Umbilical cord (tissue), 2 donors: ENCODE results near the gene GAR1. TPM values are rescaled to one million over a fixed set of nuclear protein-coding genes. Genes with fewer than 3 reads are reported as not detected.
"Not testable (repeated sequence)": the region's sequence is repeated elsewhere in the genome, so short reads cannot be mapped to it uniquely, and the experiment has no call there.

Experiments used
- DNase-seq: peaks from one replicate; pipeline ENCODE4 v3.0.0-alpha.2; 2015; ENCODE audit warnings: low spot score
- total RNA-seq: library from RNA; depleted of rRNA; stranded (reverse); fragments of >200 nt; gene quantifications from one replicate; pipeline ENCODE4 v1.2.3, GENCODE V29; 2014; ENCODE audit warnings: low replicate concordance; ENCODE audit not compliant: insufficient read depth

The GAR1 gene
- 7.0 TPM for total RNA-seq

GRCh38 chr4:109815151-109816081 is at the start of gene GAR1:
GAR1 (plus strand) TSS chr4:109815762; CDS start chr4:109816165, 403 bp downstream.
- peak; percentile 98 for DNase-seq

- DNase-seq, result not testable (repeated sequence)
Measured at GRCh38 chr4:109782092-109782491, 33.5 kb upstream of the GAR1 start.

- no peak for DNase-seq
Measured at GRCh38 chr4:109786846-109787245, 28.7 kb upstream of the GAR1 start.

GRCh38 chr4:109787807-109788206 is 27.8 kb upstream of the GAR1 start:
- no peak for DNase-seq

- no peak for DNase-seq
Measured at GRCh38 chr4:109795059-109795458, 20.5 kb upstream of the GAR1 start.

- no peak for DNase-seq
Measured at GRCh38 chr4:109798866-109799265, 16.7 kb upstream of the GAR1 start.

GRCh38 chr4:109801099-109801789 is 14.3 kb upstream of the GAR1 start:
- no peak for DNase-seq

- DNase-seq, result peak; percentile 82
Measured at GRCh38 chr4:109801895-109802319, 13.7 kb upstream of the GAR1 start, which contains the start of gene CFI. CFI (minus strand) TSS chr4:109801999; CDS start chr4:109801971, 28 bp downstream.

- DNase-seq, result peak; percentile 34
Measured at GRCh38 chr4:109803924-109804571, 11.5 kb upstream of the GAR1 start.

- DNase-seq, result no peak
Measured at GRCh38 chr4:109809655-109810054, 5.9 kb upstream of the GAR1 start.

- no peak for DNase-seq
Measured at GRCh38 chr4:109810552-109811387, 4.8 kb upstream of the GAR1 start.

- DNase-seq, result no peak
Measured at GRCh38 chr4:109811707-109812106, 3.9 kb upstream of the GAR1 start.

GRCh38 chr4:109816082-109816442 is 500 bp downstream of the GAR1 start:
- DNase-seq, result no peak

- DNase-seq, result no peak
Measured at GRCh38 chr4:109816894-109817293, 1.3 kb downstream of the GAR1 start.

- no peak for DNase-seq
Measured at GRCh38 chr4:109818268-109818667, 2.7 kb downstream of the GAR1 start.

- DNase-seq, result no peak
Measured at GRCh38 chr4:109820563-109820962, 5.0 kb downstream of the GAR1 start.

- DNase-seq, result no peak
Measured at GRCh38 chr4:109821185-109821584, 5.6 kb downstream of the GAR1 start.

GRCh38 chr4:109826719-109827118 is 11.2 kb downstream of the GAR1 start:
- peak; percentile 54 for DNase-seq

GRCh38 chr4:109827672-109828071 is 12.1 kb downstream of the GAR1 start, which contains the start of gene RRH:
RRH (plus strand) TSS chr4:109827972; CDS start chr4:109828028, 56 bp downstream.
- no peak for DNase-seq

- no peak for DNase-seq
Measured at GRCh38 chr4:109833756-109834155, 18.2 kb downstream of the GAR1 start.

- DNase-seq, result no peak
Measured at GRCh38 chr4:109836985-109837384, 21.4 kb downstream of the GAR1 start.
